GM23248 (cell line): ENCODE data around the gene RPS15.

Experiments
- EZH2 ChIP-seq: fragments of 200-600 bp; sonication (generic); IDR thresholded peaks from 2 replicates; pipeline ENCODE4 v1.6.1; 2018; ENCODE audit warnings: antibody characterized with exemption, mild to moderate bottlenecking; ENCODE audit not compliant: insufficient read depth, poor library complexity, severe bottlenecking
- EZH2phosphoT487 ChIP-seq: fragments of 200-600 bp; sonication (generic); IDR thresholded peaks from 2 replicates; pipeline ENCODE4 v1.6.1; 2018; ENCODE audit warnings: antibody characterized with exemption, moderate library complexity, mild to moderate bottlenecking, low read depth; ENCODE audit not compliant: insufficient read depth

DNA sequence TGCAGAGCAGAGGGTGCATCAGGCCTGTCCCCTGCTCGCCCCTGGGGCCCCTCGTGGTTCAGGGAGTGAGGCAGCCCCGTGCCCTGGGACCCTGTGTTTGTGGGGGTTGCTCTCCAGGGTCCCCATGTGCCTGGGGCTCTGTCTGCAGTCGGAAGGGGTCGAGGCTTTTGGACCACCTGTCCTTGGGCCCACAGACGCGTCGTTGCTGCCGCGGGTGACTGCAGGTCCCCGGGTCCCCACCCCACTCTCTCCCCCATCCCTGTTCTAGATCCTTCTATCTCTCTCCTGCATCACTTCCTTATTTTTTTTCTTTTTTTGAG lies 50.0 kb downstream of the RPS15 start:
- no peak for TF ChIP-seq EZH2phosphoT487
- TF ChIP-seq EZH2 = no peak
